Umbilical cord (tissue), 2 donors: ENCODE data around the gene NOS1AP. TPM values are rescaled to one million over a fixed set of nuclear protein-coding genes. Genes with fewer than 3 reads are reported as not detected.

Source experiments
- DNase-seq: peaks from one replicate; pipeline ENCODE4 v3.0.0-alpha.2; 2015; ENCODE audit warnings: low spot score
- total RNA-seq: library from RNA; depleted of rRNA; stranded (reverse); fragments of >200 nt; gene quantifications from one replicate; pipeline ENCODE4 v1.2.3, GENCODE V29; 2014; ENCODE audit warnings: low replicate concordance; ENCODE audit not compliant: insufficient read depth

Gene NOS1AP
- total RNA-seq, 1 donor from 2014 or later: 2.9 TPM

DNA sequence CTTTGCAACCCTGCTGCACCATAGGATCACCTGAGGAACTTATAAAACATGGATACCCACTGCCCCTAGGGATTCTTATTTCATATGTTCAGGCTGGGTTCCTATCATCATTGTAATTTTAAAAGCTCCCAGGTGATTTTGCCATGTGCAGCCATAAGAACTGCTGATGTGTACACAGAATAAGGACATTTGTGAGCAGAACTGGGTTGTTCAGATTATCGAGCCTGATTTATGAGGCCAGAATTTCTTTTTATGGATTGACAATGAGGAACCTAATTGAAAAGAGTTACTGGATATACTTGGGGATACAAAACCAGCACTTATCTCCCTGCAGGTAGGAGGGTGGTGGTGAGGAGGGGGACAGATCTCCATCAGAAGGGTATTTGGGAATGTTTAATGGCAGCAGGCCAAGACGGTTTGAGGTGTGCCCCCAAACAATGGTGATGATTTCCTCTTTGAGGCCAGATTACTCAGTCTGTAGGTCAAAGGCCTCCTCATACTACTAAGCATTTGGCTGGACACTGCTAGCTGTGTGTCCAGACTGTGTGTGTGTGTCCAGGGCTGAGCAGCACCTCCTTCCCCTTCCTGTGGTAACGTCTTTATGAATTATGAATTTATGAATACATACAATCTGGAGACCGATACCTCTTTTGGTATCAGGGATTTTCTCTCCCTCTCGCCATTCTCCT is 18.9 kb downstream of the NOS1AP start:
- DNase-seq: no peak

GRCh38 chr1:162089748-162090147 is 20.3 kb downstream of the NOS1AP start:
- DNase-seq: no peak

DNA sequence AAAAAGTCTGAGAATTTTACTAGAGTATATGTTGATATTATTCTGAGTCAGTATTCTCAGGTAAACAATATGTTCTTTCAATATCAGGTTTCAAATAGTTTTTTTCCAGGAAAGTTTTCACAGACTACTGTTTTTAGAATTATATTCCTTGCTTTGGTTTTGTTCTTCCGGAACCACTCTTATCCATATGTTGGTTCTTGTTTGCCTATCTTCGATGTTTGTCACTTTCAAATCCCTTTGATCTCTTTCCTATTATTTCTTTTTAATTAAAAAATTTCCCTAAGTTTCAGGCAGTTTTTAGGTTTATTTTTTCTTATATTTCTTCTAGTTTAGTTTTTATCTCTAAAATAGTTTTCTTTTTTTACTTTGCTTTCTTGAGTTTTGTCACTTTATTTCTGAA is 20.9 kb downstream of the NOS1AP start:
- DNase-seq: no peak

DNA sequence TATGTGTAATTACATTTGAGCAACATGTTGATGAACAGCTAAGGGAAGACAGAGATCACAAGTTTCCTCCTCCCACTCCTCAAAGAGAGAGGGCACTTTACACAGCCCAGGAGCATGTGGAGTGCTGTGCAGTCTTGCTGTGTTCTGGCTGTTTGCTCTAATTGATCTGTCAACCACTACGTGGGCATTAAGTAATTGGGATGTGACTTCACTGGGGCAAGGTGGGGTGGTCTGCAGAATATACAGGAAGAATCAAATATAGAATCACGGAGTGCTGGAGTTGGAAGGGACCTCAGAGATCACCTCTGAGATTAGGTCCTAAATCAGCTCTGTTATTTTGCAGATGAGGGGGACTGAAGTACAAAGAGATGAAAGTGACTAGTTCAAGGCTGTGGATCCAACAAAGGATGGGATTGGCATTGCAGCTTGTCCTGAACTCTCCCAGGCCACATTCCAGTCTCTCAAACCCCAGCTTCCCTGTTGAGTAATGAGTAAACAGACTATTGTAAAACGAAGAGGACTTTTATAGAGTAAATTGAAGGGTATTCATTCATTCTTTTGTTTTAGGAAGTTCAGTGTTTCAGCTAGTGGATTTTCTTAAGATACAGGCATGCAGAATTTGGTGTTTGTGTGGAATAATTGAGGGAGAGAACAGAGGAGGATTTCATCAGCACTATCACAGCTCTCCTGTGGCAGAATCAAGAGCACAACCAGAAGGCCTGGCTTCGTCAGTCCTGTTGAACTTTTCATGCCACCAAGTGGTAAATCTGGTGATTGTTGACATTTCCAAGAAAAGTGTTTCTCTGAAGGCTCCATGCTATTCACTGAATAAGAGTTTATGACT is 22.4 kb downstream of the NOS1AP start:
- DNase-seq: no peak

GRCh38 chr1:162093095-162093494 is 23.6 kb downstream of the NOS1AP start:
- no peak for DNase-seq

DNA sequence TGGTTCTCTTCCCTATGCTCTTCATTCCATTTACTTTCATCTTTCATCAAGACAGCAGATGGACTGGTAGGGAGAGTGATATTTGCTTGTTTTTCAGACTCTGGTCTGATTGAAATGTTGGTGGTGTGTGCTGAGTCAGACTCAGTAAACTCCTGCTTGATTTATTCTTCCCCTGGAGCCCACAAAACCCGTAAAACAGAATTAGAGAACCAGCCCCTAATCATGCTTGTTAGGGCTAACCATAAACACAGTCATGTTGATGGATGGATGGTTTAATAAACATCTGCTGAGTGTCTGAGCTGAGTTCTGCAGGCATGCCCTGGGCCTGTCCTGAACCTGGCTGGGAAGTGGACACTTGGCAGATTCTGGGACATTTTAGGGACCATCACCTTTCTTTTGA is 24.8 kb downstream of the NOS1AP start:
- no peak for DNase-seq

DNA sequence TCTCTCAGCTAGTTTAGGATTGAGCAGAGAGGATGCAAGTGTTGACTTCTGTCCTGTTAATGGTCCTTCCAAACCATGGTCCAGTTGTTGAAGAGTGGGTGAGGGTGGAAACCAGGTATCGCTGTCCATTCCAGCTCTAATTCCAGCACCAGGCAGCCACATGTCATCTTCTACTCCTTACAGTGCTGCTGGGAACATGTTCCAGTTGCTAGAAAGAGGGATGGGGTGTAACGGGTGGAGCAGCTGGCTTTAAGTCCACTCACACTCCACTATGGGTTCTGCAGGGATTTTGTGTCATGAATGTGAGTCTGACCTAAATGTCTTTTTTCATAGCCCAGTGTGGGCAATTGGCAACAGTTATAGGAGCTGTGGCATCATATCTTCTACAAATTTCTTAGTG is 25.2 kb downstream of the NOS1AP start:
- DNase-seq: no peak

DNA sequence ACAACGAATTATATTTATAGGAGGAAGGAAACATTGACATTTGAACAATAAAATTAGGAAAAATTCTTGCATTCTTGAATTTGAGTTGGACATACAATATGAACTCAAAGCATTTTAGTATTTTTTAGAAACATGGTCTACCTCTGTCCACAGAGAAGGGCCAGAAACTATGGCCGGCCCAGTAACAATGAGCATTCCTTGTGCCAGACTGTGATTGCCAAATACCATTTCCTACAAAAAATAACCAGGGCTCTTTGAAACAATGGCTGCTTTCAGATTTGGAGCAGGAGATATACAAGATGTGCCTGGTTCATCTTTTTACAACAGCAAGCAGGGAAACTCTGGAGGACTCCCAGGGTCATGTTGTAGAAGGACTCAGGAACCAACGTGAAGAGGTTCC is 38.4 kb downstream of the NOS1AP start:
- no peak for DNase-seq

GRCh38 chr1:162108426-162108825 is 38.9 kb downstream of the NOS1AP start:
- DNase-seq: no peak

- no peak for DNase-seq
Observed at GRCh38 chr1:162110910-162111309, 41.4 kb downstream of the NOS1AP start.

DNA sequence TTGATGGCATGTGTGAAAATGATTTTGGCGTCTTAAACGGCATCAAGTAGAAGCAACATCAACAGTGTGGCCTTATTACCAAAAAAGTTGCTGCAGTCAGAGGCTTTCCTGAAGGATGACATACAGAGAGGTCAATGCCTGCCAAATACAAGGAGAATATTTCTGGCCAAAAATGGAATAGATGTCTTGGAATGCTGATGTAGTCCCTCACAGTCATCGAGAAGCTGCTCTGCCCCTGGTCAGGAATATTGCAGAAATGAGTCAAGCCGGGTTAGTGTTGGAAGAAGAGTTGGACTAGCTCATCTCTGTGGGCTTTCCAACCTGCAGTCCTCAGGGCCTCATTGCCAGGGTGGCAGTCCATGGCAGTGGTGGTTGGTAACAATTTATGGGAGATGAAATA is 42.1 kb downstream of the NOS1AP start:
- DNase-seq: no peak

- no peak for DNase-seq
Observed at GRCh38 chr1:162113419-162113818, 43.9 kb downstream of the NOS1AP start.

- DNase-seq: no peak
Observed at GRCh38 chr1:162117039-162117774, 47.7 kb downstream of the NOS1AP start.

DNA sequence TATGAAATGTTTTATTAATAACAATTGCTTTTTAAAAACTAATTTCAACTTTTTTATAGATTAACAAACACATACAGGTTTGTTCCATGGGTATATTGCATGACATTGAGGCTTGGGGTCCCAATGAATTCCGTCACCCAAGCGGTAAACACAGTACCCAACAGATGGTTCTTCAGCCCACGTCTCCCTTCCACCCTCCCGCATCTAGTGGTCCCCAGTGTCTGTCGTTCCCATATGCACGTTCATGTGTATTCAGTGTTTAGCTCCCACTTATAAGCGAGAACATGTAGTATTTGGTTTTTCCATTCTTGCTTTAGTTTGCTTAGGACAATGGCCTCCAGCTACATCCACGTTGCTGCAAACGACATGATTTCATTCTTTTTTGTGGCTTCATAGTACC is 48.6 kb downstream of the NOS1AP start:
- DNase-seq: no peak

DNA sequence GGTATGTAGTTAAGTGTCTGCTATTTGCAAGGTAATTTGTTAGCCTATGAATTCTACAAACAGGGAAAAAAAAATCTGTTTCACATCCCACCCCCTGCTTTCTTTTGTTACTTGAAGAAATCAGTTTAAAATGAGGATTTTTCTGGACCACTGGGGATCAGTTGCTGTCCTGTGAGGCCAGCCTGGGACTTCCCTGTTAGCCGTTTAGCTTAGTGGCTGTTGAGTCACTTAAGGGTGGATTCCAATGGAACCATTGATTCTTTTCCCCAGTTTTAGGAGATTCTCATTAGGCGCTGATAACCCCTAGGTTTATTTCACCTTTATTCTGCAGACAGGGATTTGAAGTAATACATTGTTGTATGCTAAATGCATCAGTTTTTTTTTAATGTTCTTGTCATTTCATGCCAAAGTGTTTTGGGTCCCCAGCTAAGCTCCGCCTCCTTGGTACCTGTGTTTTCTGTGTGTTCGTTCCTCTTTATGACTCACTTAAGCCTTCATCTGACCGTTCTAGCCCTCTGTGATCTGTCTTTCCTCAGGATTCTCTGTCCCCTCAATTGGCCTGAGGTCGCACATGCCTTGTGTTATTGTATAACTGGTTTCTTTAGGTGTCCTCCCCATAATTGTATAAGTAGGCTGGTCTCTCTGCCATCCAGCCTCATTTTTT is 59.3 kb downstream of the NOS1AP start:
- DNase-seq: no peak

DNA sequence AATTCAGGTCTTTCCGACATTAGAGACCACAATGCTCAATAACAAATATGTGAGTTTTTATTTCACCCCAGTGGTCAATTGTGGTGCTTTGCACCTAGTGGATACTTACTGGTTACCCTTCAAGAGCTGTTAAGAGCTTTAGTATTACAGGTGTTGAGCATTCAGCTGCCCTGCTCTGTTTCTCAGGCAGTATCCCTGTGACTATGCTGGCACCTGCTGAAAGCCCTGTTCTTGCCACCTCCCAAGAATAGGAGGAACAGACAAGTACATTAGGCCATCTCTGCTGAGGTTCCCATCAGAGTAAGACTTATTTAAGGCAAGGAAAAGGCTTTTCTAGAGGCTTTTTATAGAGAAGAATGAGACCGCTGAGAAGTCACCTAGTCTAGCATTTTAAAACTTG is 60.8 kb downstream of the NOS1AP start:
- DNase-seq: no peak

DNA sequence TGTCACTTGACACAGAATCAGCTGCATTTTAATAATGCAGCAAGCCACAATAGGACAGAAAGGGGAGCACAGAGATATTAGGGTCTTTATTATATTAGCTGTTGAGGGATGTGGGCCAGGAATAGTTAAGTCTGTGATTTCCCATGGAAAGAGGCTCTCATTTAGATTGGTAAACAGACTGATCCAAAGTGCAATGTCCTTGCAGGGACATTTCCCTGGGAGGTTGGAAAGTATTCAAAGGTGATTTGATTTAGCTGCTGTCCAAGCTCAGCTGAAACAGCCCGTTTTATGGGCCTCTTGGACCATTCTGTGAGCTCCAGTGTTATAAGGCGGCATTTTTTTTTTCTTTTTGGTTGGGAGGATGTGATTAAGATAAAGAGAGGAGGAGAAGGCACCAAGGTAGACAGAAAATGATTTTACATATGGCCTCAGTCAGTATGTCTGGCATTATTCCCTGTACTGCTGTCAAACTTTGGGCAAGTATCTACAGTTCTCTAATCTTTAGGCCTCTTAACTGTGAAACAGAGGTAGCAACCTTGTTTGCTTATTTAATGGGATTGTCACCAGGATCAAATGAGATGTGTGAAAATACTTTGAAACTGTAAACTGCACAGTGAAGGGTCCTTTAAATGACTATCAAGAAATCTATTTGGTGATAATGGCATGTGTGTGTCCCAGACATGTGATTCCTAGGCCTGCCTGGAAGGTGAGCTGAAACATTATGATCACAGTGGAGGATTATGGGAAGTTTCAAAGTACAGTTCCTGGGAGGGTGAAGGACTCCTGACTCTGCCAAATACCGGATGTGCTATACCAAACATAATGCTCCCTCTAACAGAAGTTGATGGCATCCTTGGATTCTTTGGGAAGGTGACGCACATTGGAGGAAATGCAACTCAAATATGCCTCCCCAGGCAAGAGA is 62.2 kb downstream of the NOS1AP start:
- DNase-seq: no peak

DNA sequence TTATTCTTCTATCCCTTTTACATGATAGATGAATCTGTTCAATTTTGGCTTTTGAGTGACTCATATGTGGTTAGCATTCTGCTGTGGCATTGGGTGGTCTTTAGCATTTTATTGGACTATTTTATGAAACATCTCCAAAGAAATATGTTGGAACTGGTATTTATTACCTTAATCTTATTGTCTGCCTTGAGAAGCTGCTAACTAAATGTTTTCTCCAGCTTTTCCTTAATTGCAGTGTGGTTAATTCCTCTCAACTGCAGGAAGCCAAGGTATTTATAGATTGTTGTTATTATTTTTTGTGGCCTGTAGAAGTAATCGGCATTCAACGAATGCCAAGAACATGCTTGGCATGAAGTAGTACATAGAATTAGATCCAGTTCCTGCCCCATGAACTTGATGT is 64.1 kb downstream of the NOS1AP start:
- no peak for DNase-seq

DNA sequence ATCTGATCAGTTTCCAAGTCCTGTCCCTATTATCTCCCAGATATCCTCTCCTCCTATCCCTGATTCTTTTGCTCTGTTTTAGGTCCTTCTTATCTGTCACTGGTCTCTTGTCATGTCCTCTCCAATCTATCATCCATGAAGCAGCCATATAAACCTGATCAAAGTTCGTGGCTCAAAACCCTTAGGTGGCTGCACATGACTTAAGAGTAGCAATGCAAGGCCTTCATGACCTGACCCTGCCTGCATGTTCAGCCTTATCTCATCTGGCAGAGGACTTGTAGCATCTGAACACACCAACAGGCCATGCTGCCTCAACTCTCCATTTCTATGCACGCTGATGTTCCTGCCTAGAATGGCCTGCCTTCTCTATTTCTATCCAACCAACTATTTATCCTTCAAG is 65.2 kb downstream of the NOS1AP start:
- no peak for DNase-seq

GRCh38 chr1:162135271-162135775 is 65.8 kb downstream of the NOS1AP start:
- DNase-seq: no peak

DNA sequence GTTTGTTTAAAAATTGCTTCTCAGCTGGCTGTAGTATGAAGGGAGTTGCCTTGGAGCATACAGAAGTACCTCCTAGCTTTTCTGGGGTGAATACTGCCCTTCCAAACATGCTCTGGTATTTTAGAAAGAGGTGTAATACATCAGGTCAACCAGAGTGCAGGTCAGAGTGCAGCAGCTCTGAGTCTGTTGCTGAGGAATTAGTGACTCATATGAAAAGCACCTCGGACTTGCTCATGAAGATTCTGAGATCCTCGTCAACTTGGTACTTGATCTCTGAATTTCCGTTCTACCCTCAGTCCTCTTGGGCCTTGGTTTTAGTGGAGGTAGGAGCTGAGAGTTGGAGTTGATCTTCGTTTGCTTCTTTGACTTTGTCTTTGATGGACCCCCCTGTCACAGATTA is 67.3 kb downstream of the NOS1AP start:
- DNase-seq: peak; percentile 79
